Stimulated activated CD8-positive, alpha-beta memory T cell treated with anti-CD3 and anti-CD28 coated beads, Interleukin-4, amount 100 ng/mL, for 24 hours (primary cell): Measurements from ENCODE around the gene FLT4.
"Not testable (repeated sequence)": the region's sequence is repeated elsewhere in the genome, so short reads cannot be mapped to it uniquely, and the experiment has no call there.

Experiments used
- DNase-seq: peaks from one replicate; pipeline ENCODE4 v3.0.0-alpha.2; 2020; ENCODE audit warnings: low read depth

The FLT4 gene

GRCh38 chr5:180649297-180650039 is at the start of gene FLT4:
Gene FLT4 (minus strand): TSS chr5:180649600. CDS start chr5:180649545, 55 bp downstream.
- DNase-seq, result peak; percentile 15

GRCh38 chr5:180699042-180699441 is 49.6 kb upstream of the FLT4 start:
- DNase-seq, result no peak

- no peak for DNase-seq
These were observed 46.7 kb upstream of the FLT4 start for GRCh38 chr5:180696116-180696515.

- DNase-seq, result no peak
These were observed 43.0 kb upstream of the FLT4 start for GRCh38 chr5:180692429-180692828.

- DNase-seq, result no peak
These were observed 41.6 kb upstream of the FLT4 start for GRCh38 chr5:180691046-180691445.

GRCh38 chr5:180690562-180690961 is 41.2 kb upstream of the FLT4 start:
- no peak for DNase-seq

GRCh38 chr5:180689775-180690174 is 40.4 kb upstream of the FLT4 start:
- DNase-seq, result no peak

- peak; percentile 25 for DNase-seq
These were observed 39.8 kb upstream of the FLT4 start for GRCh38 chr5:180689071-180689694.

- DNase-seq, result no peak
These were observed 39.1 kb upstream of the FLT4 start for GRCh38 chr5:180688330-180689070.

- DNase-seq, result not testable (repeated sequence)
These were observed 37.4 kb upstream of the FLT4 start for GRCh38 chr5:180686799-180687198.

GRCh38 chr5:180684623-180685161 is 35.3 kb upstream of the FLT4 start:
- DNase-seq, result no peak

- DNase-seq, result no peak
These were observed 34.0 kb upstream of the FLT4 start for GRCh38 chr5:180683220-180683922.

- DNase-seq, result no peak
These were observed 33.2 kb upstream of the FLT4 start for GRCh38 chr5:180682560-180682959.

- DNase-seq, result not testable (repeated sequence)
These were observed 32.6 kb upstream of the FLT4 start for GRCh38 chr5:180682008-180682407.

GRCh38 chr5:180678319-180678718 is 28.9 kb upstream of the FLT4 start:
- not testable (repeated sequence) for DNase-seq

GRCh38 chr5:180675036-180675635 is 25.7 kb upstream of the FLT4 start:
- DNase-seq, result no peak

GRCh38 chr5:180674090-180674475 is 24.7 kb upstream of the FLT4 start:
- not testable (repeated sequence) for DNase-seq

- DNase-seq, result no peak
These were observed 24.1 kb upstream of the FLT4 start for GRCh38 chr5:180673371-180674089.

- DNase-seq, result not testable (repeated sequence)
These were observed 22.6 kb upstream of the FLT4 start for GRCh38 chr5:180671958-180672524.

- peak; percentile 40 for DNase-seq
These were observed 21.4 kb upstream of the FLT4 start for GRCh38 chr5:180670586-180671359.
